NCI-H82 treated with DMSO at 0.1 percent for 48 hours (cell line): ENCODE measurements around the gene KCNN1.
"Not testable (repeated sequence)": the region's sequence is repeated elsewhere in the genome, so short reads cannot be mapped to it uniquely, and the experiment has no call there.

Source experiments
- DNase-seq: peaks from one replicate; lab custom pipeline; 2025; ENCODE audit not compliant: unreplicated experiment; lab: John Stamatoyannopoulos, UW

Gene KCNN1

GRCh38 chr19:18021121-18021755 lies 54.3 kb downstream of the KCNN1 start:
- DNase-seq: no peak

GRCh38 chr19:18023622-18024251 lies 56.8 kb downstream of the KCNN1 start:
- no peak for DNase-seq

DNA sequence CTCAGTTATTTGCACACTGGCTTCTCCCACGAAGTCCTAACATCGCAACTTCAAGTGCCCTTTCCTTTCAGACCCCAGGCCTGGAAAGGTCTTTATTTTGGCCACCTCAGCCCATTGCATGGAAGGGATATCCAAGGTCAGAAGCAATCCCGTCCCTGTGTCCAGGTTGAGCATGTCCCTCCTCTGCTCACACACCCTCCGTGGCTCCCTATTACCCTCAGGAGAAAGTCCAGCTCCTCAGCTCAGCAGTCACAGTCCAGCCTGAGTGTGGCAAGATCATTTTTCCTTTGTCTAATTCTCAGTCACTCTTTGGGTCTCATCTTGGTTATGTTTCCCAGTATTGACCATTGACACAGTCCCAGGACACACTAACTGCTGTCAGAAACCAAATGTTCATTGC lies 60.2 kb downstream of the KCNN1 start:
- no peak for DNase-seq

DNA sequence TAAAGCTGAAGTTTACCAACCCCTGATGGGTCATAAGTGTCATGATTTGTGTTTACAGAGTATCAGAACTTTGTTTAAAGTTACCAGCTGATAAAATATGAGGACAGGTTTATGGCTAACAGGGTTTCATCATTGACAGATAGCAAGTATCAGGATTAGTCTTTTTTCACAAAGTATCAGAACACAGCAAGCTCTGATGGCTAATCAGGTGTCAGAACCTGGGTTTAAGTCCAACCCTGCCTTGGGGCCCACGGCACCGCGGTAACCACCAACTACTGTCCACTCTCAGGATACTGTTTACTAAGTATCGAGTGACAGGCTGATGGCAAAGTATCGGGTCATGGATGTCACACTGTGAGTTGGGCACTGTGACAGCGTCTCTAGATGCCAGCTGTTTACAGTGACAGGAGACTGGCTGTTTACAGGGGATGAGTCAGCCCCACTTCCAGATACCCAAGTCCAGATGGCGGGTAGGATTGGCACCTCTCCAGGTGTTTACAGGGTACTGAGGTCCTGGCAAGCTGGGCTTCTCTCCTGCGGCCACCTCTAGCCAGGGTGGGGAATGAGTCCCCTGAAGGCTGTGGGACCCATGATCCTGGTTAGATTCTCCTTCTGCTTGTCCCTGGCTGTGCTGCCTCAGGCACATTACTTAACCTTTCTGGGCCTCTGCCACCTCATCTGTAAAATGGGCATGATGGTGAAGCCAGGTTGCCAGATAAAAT lies 62.9 kb downstream of the KCNN1 start:
- no peak for DNase-seq

DNA sequence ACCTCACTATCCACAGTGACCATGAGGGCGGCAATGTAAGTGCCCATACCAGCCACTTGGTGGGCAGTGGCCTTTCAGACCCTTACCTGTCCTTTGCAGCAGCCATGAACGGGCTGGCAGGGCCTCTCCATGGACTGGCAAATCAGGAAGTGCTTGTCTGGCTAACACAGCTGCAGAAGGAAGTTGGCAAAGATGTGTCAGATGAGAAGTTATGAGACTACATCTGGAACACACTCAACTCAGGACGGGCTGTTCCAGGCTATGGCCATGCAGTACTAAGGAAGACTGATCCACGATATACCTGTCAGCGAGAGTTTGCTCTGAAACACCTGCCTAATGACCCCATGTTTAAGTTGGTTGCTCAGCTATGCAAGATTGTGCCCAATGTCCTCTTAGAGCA lies 64.5 kb downstream of the KCNN1 start:
- DNase-seq: not testable (repeated sequence)

- DNase-seq: not testable (repeated sequence)
Measured at GRCh38 chr19:18032102-18032501, 65.2 kb downstream of the KCNN1 start.

- DNase-seq: no peak
Measured at GRCh38 chr19:18041054-18041453, 74.1 kb downstream of the KCNN1 start.

DNA sequence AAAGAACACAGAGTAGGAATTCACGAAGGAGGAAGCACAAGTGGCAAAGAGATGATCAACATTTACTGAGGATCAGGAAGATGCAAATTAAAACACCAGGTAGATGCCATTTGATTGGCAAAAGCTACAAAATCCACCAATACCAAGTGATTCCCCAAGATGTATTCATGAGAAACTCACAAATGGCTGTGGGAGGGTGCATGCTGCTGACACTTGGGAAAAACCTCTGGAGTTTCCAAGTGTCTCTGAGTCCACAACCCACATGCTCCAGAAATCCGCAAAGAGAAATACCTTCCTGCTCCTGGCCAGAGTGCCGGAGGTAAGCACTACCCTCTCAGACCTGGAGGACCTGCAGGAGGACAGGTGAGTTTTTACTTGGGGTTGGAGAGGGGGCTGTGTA lies 76.8 kb downstream of the KCNN1 start:
- no peak for DNase-seq

- peak; percentile 92 for DNase-seq
Measured at GRCh38 chr19:18044825-18045304, 78.0 kb downstream of the KCNN1 start.

- DNase-seq: no peak
Measured at GRCh38 chr19:18045307-18046050, 78.6 kb downstream of the KCNN1 start.

GRCh38 chr19:18046059-18046718 lies 79.3 kb downstream of the KCNN1 start:
- DNase-seq: peak; percentile 37

GRCh38 chr19:18049385-18049784 lies 82.5 kb downstream of the KCNN1 start:
- DNase-seq: no peak
